Liver (tissue), 3 donors: Measurements from ENCODE around the gene DCAF5.
"Not testable (repeated sequence)": the region's sequence is repeated elsewhere in the genome, so short reads cannot be mapped to it uniquely, and the experiment has no call there.

Experiments used
- ATF3 ChIP-seq: IDR thresholded peaks from 2 replicates; pipeline ENCODE4 v1.6.1; 2016; ENCODE audit warnings: antibody characterized with exemption
- CTCF ChIP-seq: fragments of 150-350 bp; IDR thresholded peaks from 2 replicates; pipeline ENCODE4 v1.5.1; 2017; ENCODE audit warnings: improper control_type of control experiment, low read depth, low read length; ENCODE audit not compliant: missing input control
- EGR1 ChIP-seq, 2 donors: IDR thresholded peaks; 2 replicates each; pipeline ENCODE4 v1.6.1; 2016 to 2018; ENCODE audit warnings: antibody characterized with exemption in 2 of 2, low read depth in 2 of 2
- FOXA1 ChIP-seq: IDR thresholded peaks from 2 replicates; pipeline ENCODE4 v1.6.1; 2016; ENCODE audit warnings: antibody characterized with exemption
- GABPA ChIP-seq, 2 donors: IDR thresholded peaks in 1 of 2; conservative IDR thresholded peaks in 1 of 2; 2 replicates each; pipeline ENCODE4 v1.6.1; 2016; ENCODE audit warnings: antibody characterized with exemption in 2 of 2, mild to moderate bottlenecking in 1 of 2, moderate library complexity in 1 of 2
- MAX ChIP-seq: IDR thresholded peaks from 2 replicates; pipeline ENCODE4 v1.6.1; 2016; ENCODE audit warnings: antibody characterized with exemption
- NR2F2 ChIP-seq: IDR thresholded peaks from 2 replicates; pipeline ENCODE4 v1.6.1; 2016; ENCODE audit warnings: antibody characterized with exemption
- RAD21 ChIP-seq, 2 donors: IDR thresholded peaks; 2 replicates each; pipeline ENCODE4 v1.6.1; 2016; ENCODE audit warnings: antibody characterized with exemption in 2 of 2, mild to moderate bottlenecking in 2 of 2
- REST ChIP-seq: IDR thresholded peaks from 2 replicates; pipeline ENCODE4 v1.6.1; 2016; ENCODE audit warnings: antibody characterized with exemption, mild to moderate bottlenecking
- RXRA ChIP-seq, 2 donors: IDR thresholded peaks; 2 replicates each; pipeline ENCODE4 v1.6.1; 2017 to 2018; ENCODE audit warnings: antibody characterized with exemption in 2 of 2, mild to moderate bottlenecking in 1 of 2
- SP1 ChIP-seq: IDR thresholded peaks from 2 replicates; pipeline ENCODE4 v1.6.1; 2018; ENCODE audit warnings: antibody characterized with exemption, mild to moderate bottlenecking
- TAF1 ChIP-seq: conservative IDR thresholded peaks from 2 replicates; pipeline ENCODE4 v1.6.1; 2016; ENCODE audit warnings: antibody characterized with exemption, mild to moderate bottlenecking
- YY1 ChIP-seq: IDR thresholded peaks from 2 replicates; pipeline ENCODE4 v1.6.1; 2016; ENCODE audit warnings: antibody characterized with exemption, mild to moderate bottlenecking
- ZBTB33 ChIP-seq: IDR thresholded peaks from 2 replicates; pipeline ENCODE4 v1.6.1; 2016; ENCODE audit warnings: antibody characterized with exemption
- donor health status: healthy.
- donor health status: healthy.

- not testable (repeated sequence) for TF ChIP-seq CTCF; TAF1; REST; RAD21 (IDR thresholded peaks at IDR 0.05); RXRA (IDR thresholded peaks at IDR 0.05); GABPA (IDR thresholded peaks at IDR 0.05 in 1 of 2, conservative IDR thresholded peaks at IDR 0.05 in 1 of 2); SP1; ATF3; NR2F2; EGR1 (IDR thresholded peaks at IDR 0.05; ENCODE audit: low read depth in 2 of 2); MAX; YY1; FOXA1; ZBTB33
Measured at GRCh38 chr14:69077185-69077584, 75.7 kb downstream of the DCAF5 start.
